ENCODE measurements around the gene PTPRCAP. TPM values are rescaled to one million over a fixed set of nuclear protein-coding genes. Genes with fewer than 3 reads are reported as not detected.
A peak's percentile ranks its signal among the peaks of the same experiment; 100 is the strongest.

Gene PTPRCAP
- total RNA-seq, 2 donors from 2014 or later: 65.2 to 131 TPM

DNA sequence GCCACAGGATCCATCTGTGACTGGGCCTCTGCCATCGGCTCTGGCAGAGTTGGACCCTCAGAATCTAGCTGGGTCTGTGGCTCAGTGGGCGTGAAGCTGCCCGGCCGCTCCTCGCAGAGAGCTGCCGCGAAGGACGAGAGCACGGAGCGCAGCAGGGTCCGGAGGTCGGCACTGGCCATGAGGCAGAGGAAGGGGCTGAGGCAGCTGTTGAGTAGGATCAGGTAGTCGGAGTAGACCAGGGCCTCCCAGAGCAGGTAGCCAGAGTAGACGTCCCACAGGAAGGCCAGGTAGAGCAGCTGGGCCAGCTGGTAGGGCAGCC lies 14.1 kb upstream of the PTPRCAP start:
- Mint-ChIP-seq H3K27ac (peak overlapping the region in 1 of 2 donors; percentile 52), H3K36me3 (no peaks in the 10 kb centered on the region), H3K9me3 (no peaks in the 10 kb centered on the region)
- DNase-seq (ENCODE audit: low spot score in 2 of 2) (no peak), ATAC-seq (no peak)

- Mint-ChIP-seq H3K9me3 (no peaks in the 10 kb centered on the region), H3K36me3 (no peaks in the 10 kb centered on the region), H3K27ac (peak overlapping the region; percentile 50 to 51)
- no peak for ATAC-seq
- no peak for DNase-seq (ENCODE audit: low spot score in 2 of 2)
Measured at GRCh38 chr11:67450796-67451657, 13.5 kb upstream of the PTPRCAP start.

DNA sequence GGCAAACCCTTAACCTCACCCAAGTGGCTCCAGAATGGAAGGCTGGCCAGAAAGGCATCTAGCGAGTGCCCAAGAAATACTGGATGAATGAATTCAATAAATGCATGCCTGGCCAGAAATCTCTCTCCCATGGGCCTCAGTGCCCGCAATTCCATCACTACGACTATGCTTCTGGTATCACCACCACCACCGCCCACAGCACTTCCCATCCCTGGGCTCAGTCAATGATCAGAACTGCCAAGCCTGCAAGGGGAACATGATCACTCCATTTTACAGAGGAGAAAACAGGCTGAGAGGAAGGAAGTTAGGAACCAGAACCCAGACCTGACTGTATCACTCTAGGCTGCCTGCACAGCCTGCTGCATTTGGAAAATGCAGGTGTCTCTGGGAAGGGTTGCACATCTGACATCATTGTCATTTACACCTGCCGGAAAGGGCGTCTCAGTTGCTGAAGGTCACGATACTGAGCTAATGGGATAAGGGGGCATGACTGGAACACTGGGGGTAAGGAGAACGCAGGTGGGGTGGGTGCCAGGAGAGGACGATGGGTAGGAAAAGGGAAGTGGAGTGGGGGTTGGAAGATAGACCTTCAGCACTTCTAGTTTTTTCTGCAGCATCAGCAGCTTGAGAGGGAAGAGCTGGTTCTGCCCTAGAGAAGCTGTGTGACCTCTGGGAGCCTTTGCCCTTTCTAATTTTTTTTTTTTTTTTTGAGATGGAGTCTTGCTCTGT lies 11.8 kb upstream of the PTPRCAP start:
- Mint-ChIP-seq H3K9me3 (no peaks in the 10 kb centered on the region), H3K27ac (no peak overlapping the region), H3K36me3 (no peaks in the 10 kb centered on the region)
- ATAC-seq (no peak), DNase-seq (ENCODE audit: low spot score in 2 of 2) (no peak)

DNA sequence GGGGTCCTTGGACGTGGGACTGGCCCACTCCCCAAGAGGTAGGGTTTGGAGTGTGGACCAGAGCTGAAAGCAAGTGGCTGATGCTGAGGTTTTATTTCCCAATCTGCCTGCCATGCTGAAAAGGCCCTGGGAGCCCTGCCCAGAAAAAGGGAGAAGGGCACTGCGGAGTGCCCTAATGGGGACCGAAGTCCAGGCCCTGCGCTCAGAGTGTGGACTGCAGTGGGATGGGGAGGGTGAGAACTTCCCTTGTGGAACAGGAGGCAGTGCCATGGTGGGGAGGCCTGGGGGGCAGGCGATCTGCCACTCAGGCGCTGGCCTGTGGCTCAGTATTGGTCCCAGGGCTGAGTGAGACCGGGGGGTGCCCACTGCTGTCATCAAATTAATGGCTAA lies 10.7 kb upstream of the PTPRCAP start:
- Mint-ChIP-seq H3K27ac (no peak overlapping the region), H3K9me3 (no peaks in the 10 kb centered on the region), H3K36me3 (no peaks in the 10 kb centered on the region)
- ATAC-seq (no peak), DNase-seq (ENCODE audit: low spot score in 2 of 2) (no peak)

- H3K9me3 Mint-ChIP-seq: no peaks in the 10 kb centered on the region
- DNase-seq (ENCODE audit: low spot score in 2 of 2) (no peak), ATAC-seq (no peak)
- no peaks in the 10 kb centered on the region for H3K36me3 Mint-ChIP-seq
- H3K27ac Mint-ChIP-seq: peak overlapping the region in 1 of 2 donors; percentile 45
Measured at GRCh38 chr11:67445515-67445914, 8.0 kb upstream of the PTPRCAP start.

- Mint-ChIP-seq H3K27ac (peak overlapping the region; percentile 65 to 90), H3K9me3 (no peaks in the 10 kb centered on the region)
Measured at GRCh38 chr11:67442504-67443404, 5.3 kb upstream of the PTPRCAP start.

DNA sequence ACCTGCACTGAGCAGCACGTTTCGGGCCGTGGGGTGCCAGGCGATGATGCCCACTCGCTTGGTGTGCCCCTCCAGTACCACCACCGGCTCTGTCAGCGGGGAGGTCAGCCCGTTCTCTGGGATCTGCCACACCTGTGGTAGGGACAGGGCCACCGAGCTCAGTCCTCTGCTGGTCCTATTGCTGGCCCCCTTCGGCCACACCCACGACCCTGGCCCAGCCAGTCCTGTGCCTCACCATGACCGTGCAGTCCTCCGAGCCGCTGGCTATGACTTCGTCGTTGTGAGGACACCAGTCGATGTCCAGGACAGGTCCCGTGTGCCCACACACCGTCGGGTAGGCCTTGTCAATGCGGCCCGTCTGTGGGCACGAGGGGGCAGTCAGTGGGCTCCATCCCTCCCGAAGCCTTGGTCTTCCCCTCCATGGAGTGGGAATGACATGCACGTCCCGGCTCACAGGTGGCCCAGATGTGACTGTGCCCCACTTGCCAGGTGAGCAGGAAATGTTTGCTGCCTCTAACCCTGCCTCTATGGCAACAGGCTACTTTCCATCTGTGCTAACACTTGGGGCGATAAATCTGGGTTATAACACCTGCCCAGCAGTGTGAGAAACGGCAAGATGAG lies 4.4 kb upstream of the PTPRCAP start:
- Mint-ChIP-seq H3K27ac (peak overlapping the region; percentile 65 to 90), H3K9me3 (no peaks in the 10 kb centered on the region), H3K36me3 (peaks cover 28 to 30% of the 10 kb centered on the region in 2 donors)
- ATAC-seq (no peak), DNase-seq (ENCODE audit: low spot score in 2 of 2) (no peak)

More at GRCh38 chr11:67442504-67443404, 5.3 kb upstream of the PTPRCAP start:
- peaks cover 22 to 25% of the 10 kb centered on the region in 2 donors for H3K36me3 Mint-ChIP-seq
- no peak for DNase-seq (ENCODE audit: low spot score in 2 of 2)
- ATAC-seq: no peak

- no peak for DNase-seq (ENCODE audit: low spot score in 2 of 2)
- Mint-ChIP-seq H3K27ac (peak overlapping the region; percentile 68 to 90), H3K36me3 (peaks cover 33 to 36% of the 10 kb centered on the region in 2 donors), H3K9me3 (no peaks in the 10 kb centered on the region)
- no peak for ATAC-seq
Measured at GRCh38 chr11:67441098-67441563, 3.6 kb upstream of the PTPRCAP start.

GRCh38 chr11:67440229-67441097 lies 3.0 kb upstream of the PTPRCAP start:
- H3K36me3 Mint-ChIP-seq: peaks cover 40 to 43% of the 10 kb centered on the region in 2 donors
- H3K27ac Mint-ChIP-seq: peak overlapping the region; percentile 90 to 98
- peak in 1 of 2 donors; percentile 10 for ATAC-seq
- DNase-seq (ENCODE audit: low spot score in 2 of 2): no peak
- H3K9me3 Mint-ChIP-seq: no peaks in the 10 kb centered on the region

- Mint-ChIP-seq H3K9me3 (no peaks in the 10 kb centered on the region), H3K27ac (peak overlapping the region; percentile 90 to 98), H3K36me3 (peaks cover 44 to 47% of the 10 kb centered on the region in 2 donors)
- DNase-seq (ENCODE audit: low spot score in 2 of 2) (peak in 1 of 2 donors; percentile 54), ATAC-seq (peak; percentile 15 to 30)
Measured at GRCh38 chr11:67439321-67440228, 2.1 kb upstream of the PTPRCAP start.

DNA sequence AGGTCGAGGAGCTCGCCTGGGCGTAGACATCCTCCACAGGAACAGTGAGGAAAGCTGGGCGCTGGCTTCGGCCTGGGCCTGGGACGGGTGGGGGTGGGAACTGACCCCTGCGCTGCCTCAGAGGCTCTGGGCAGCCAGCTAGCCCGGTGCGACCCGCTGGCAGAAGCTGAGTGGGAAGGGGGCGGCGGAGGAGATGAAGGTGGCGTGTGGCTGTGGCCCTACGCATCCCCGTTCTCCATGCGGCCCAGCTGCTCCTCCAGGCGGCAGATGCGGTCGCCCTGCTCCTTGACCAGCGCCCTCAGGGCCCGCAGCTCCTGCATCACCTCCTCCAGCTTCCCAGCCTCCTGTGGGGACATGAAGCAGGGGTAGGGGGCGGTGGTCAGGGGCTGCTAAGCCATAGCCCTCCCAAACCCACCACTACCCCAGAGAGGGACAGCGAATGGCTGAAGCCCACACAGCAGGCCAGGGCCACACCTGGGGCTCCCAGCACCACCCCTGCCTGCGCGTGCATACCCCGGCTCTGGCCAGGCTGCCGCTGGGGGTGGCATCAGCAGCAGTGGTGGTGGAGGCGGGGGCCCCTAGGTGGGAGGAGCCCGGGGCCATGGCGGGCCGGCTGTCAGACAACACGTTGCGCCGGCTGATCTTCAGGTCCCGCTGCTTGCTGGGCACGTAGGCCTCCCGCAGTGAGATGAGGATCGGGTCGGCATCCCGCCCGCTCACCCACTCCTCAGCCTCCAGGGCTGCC lies 848 bp upstream of the PTPRCAP start:
- peaks cover 44 to 47% of the 10 kb centered on the region in 2 donors for H3K36me3 Mint-ChIP-seq
- DNase-seq (ENCODE audit: low spot score in 2 of 2) (peak; percentile 61 to 86), ATAC-seq (peak; percentile 40 to 74)
- H3K9me3 Mint-ChIP-seq: no peaks in the 10 kb centered on the region
- peak overlapping the region; percentile 90 to 96 for H3K27ac Mint-ChIP-seq

DNA sequence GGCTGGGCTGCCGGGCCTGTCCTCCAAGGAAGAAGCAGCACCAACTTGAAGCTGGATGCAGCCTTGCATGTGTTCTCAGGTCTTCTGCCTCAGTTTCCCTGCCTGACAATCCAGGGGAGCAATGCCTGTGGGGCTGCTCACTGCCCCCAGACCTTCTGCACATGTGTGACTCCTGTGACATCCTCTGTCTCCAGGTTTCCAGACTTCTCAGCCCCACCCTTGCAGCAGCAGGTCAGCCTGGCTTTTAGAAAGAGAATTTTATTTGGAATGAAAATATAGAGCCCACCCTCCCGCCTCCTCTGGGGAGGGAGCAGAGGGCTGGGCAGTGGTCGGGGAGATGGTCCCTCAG lies 301 bp upstream of the PTPRCAP start:
- Mint-ChIP-seq H3K27ac (peak overlapping the region; percentile 90 to 96), H3K36me3 (peaks cover 44 to 47% of the 10 kb centered on the region in 2 donors), H3K9me3 (no peaks in the 10 kb centered on the region)
- no peak for DNase-seq (ENCODE audit: low spot score in 2 of 2)
- ATAC-seq: no peak

DNA sequence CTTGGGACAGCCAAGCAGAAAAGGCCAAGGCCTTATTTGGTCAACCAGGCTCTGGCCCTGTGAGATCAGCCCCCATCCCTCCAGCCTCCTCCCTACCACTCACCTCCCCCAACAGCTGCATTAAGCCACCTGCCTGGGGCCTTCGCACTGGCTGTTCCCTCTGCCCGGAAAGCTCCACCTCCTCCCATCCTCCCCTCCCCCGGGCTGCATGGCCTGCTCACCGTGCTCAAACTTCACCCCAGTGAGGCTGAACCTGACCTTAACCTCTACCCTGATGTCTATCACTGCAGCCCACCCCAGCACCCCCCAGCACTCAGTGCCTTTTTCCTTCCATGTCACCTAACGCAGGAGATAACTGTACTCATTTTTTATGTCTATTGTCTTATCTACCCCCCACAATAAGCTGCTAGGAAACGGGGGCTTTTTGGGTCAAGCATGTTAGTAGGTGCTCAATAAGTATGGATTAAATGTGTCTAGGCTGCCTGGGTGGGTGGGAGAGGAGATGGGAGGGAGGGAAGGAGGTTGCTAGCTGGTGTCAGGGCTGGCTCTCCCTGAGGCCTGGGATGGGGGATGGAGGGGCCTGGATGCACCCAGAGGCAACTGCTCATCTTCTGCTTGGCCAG lies 912 bp downstream of the PTPRCAP start:
- Mint-ChIP-seq H3K9me3 (no peaks in the 10 kb centered on the region), H3K36me3 (peaks cover 47 to 51% of the 10 kb centered on the region in 2 donors), H3K27ac (peak overlapping the region; percentile 89 to 90)
- ATAC-seq: peak; percentile 43 to 49
- peak; percentile 75 to 76 for DNase-seq (ENCODE audit: low spot score in 2 of 2)
